Caco-2 (cell line): ENCODE results near the gene GPR25. TPM values are rescaled to one million over a fixed set of nuclear protein-coding genes. Genes with fewer than 3 reads are reported as not detected.

Experiments
- BruUV-seq: library from RNA; stranded (reverse); fragments of 400-500 nt; replicated peaks from 2 replicates; lab custom pipeline; 2021; lab: Mats Ljungman, UMichigan
- CTCF ChIA-PET: fragments of 300-600 bp; sonication (Branson Sonifier 250); formaldehyde crosslinking; loops from one replicate; lab custom pipeline; 2022; ENCODE audit warnings: antibody characterized with exemption; lab: Charles Lee
- POLR2A ChIA-PET: fragments of 300-600 bp; sonication (Branson Sonifier 250); formaldehyde crosslinking; loops from one replicate; lab custom pipeline; 2022; ENCODE audit warnings: antibody characterized with exemption; lab: Charles Lee
- DNase-seq, 2 experiments: peaks; one replicate each; pipeline versions ENCODE4 v3.0.0 to v3.0.0-alpha.2; 2020 to 2022
- H3K27me3 ChIP-seq: replicated peaks from 2 replicates; pipeline ENCODE4 v1.6.0; 2011; ENCODE audit warnings: low read length; ENCODE audit not compliant: control insufficient read depth, insufficient read depth
- H3K36me3 ChIP-seq: 2 replicates; pipeline ENCODE4 v1.5.1; 2011; ENCODE audit warnings: low read length; ENCODE audit not compliant: control insufficient read depth, insufficient read depth
- H3K4me1 ChIP-seq: fragments of 250-450 bp; sonication (Bioruptor Pico); 2 replicates; pipeline ENCODE4 v1.5.1; 2020; ENCODE audit warnings: mild to moderate bottlenecking
- H3K4me3 ChIP-seq: 2 replicates; pipeline ENCODE4 v1.5.1; 2011; ENCODE audit warnings: low read depth, mild to moderate bottlenecking, control low read depth, low read length
- H3K9me3 ChIP-seq: fragments of 250-450 bp; sonication (Bioruptor Pico); 2 replicates; pipeline ENCODE4 v1.5.1; 2020; ENCODE audit warnings: mild to moderate bottlenecking, moderate library complexity
- H3K27ac Mint-ChIP-seq: one replicate; pipeline ENCODE4 v1.8.0; 2022; ENCODE audit warnings: mixed read lengths; ENCODE audit not compliant: unreplicated experiment
- H3K27me3 Mint-ChIP-seq: one replicate; pipeline ENCODE4 v1.8.0; 2022; ENCODE audit warnings: mixed read lengths; ENCODE audit not compliant: insufficient read depth, unreplicated experiment
- H3K36me3 Mint-ChIP-seq: one replicate; pipeline ENCODE4 v1.8.0; 2022; ENCODE audit warnings: mild to moderate bottlenecking, mixed read lengths; ENCODE audit not compliant: insufficient read depth, unreplicated experiment
- H3K4me1 Mint-ChIP-seq: one replicate; pipeline ENCODE4 v1.8.0; 2022; ENCODE audit warnings: low read depth, mixed read lengths; ENCODE audit not compliant: unreplicated experiment
- H3K4me3 Mint-ChIP-seq: one replicate; pipeline ENCODE4 v1.8.0; 2022; ENCODE audit warnings: mild to moderate bottlenecking, moderate library complexity, mixed read lengths; ENCODE audit not compliant: unreplicated experiment
- H3K9me3 Mint-ChIP-seq: one replicate; pipeline ENCODE4 v1.8.0; 2022; ENCODE audit warnings: mixed read lengths; ENCODE audit not compliant: unreplicated experiment
- intact Hi-C: fragments of 100-400 bp; cut with micrococcal nuclease; formaldehyde crosslinking; loops from one replicate; pipeline ENCODE4 v1.10.0; 2022; ENCODE audit not compliant: unreplicated experiment
- total RNA-seq: library from RNA; stranded (reverse); gene quantifications from 2 replicates; pipeline ENCODE4 v1.2.3, GENCODE V29; 2022
- TF ChIP-seq, protein P1 (sequence below), 2 experiments: fragments of 200-600 bp in 1 of 2; IDR thresholded peaks; 1 replicate in 1 of 2; 2 replicates in 1 of 2; pipeline versions ENCODE4 v1.5.1 to v1.8.0; 2011 to 2022; ENCODE audit warnings: antibody characterized with exemption in 1 of 2, control low read depth in 1 of 2, inconsistent platforms in 1 of 2, low read depth in 1 of 2, low read length in 1 of 2, mild to moderate bottlenecking in 1 of 2, moderate library complexity in 1 of 2; ENCODE audit not compliant: insufficient read depth in 1 of 2, severe bottlenecking in 1 of 2, unreplicated experiment in 1 of 2

The GPR25 gene
- total RNA-seq, 1 experiment from 2014 or later: not detected

DNA sequence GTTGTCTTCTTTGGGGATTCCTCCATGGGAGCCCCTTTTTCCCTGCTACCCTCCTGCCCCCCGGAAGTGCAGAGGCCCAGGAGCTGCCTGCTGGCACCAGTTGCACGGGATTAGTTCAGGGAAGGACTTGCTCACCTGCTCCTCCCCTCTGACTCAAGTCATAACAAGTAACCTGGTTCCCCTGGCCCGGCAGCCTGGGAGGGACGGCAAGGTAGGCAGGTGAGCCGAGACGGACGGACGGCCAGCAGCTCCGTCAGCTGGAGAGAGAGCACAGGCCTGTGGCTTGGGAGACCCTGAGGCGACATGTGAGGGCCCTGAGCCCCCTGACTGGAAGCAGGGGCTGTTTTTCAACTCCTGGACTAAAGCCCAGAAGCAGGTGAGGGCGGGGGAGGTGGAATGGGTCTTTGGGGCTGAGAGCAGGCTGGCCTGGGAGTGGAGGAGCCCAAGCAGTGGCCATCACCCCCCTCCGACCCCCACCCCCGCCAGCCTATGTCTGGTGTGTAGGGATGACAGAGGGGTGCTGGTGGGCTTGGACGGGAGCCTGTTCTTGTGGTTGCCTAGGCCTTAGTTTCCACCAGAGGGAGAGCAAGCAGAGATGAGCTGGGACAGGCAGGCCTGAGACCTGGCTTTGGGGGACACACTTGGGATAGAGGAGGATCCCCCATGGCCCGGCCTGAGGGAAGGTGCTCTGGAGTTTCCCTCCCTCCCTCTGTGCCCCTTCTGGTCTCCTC, 22.1 kb downstream of the GPR25 start, which contains the start of gene INAVA:
INAVA (plus strand) TSS at position 189 of the 731 bp plus-strand sequence. CDS start 3,501 bp downstream, outside the sequence.
- Mint-ChIP-seq H3K4me3 (peak within 1 kb of the TSS; percentile 97), H3K27ac (peak within 1 kb of the TSS; percentile 94), H3K27me3 (no peaks in the 10 kb centered on the region), H3K36me3 (peaks cover 78% of the 10 kb centered on the region), H3K4me1 (peaks cover 32% of the 10 kb centered on the region), H3K9me3 (no peaks in the 10 kb centered on the region)
- DNase-seq: peak; percentile 79 to 84
- intact Hi-C loops: loop anchor here (1.0 to 5.0 kb wide), 4 partner anchors 127 to 275 kb away; partner anchors contain the start of genes CACNA1S, DDX59 and KIF21B
- Histone ChIP-seq H3K36me3 (peaks cover 6% of the 10 kb centered on the region), H3K4me3 (peak within 1 kb of the TSS; percentile 73), H3K9me3 (no peaks in the 10 kb centered on the region), H3K4me1 (peaks cover 42% of the 10 kb centered on the region), H3K27me3 (no peaks in the 10 kb centered on the region)
- ChIA-PET CTCF (interaction anchor here (0.6 to 0.7 kb wide), 2 partner anchors 131 to 219 kb away, joined by 4 read pairs; no protein-coding TSS in a partner anchor), POLR2A (interaction anchor here (0.5 to 2.3 kb wide), 7 partner anchors 10 to 444 kb away, joined by 3 to 17 read pairs (median 4); partner anchors contain the start of gene KIF21B)
- TSS peak; percentile 36 for BruUV-seq
- TF ChIP-seq, protein P1, sequence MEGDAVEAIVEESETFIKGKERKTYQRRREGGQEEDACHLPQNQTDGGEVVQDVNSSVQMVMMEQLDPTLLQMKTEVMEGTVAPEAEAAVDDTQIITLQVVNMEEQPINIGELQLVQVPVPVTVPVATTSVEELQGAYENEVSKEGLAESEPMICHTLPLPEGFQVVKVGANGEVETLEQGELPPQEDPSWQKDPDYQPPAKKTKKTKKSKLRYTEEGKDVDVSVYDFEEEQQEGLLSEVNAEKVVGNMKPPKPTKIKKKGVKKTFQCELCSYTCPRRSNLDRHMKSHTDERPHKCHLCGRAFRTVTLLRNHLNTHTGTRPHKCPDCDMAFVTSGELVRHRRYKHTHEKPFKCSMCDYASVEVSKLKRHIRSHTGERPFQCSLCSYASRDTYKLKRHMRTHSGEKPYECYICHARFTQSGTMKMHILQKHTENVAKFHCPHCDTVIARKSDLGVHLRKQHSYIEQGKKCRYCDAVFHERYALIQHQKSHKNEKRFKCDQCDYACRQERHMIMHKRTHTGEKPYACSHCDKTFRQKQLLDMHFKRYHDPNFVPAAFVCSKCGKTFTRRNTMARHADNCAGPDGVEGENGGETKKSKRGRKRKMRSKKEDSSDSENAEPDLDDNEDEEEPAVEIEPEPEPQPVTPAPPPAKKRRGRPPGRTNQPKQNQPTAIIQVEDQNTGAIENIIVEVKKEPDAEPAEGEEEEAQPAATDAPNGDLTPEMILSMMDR (IDR thresholded peaks at IDR 0.05; ENCODE audit: insufficient read depth in 1 of 2, low read depth in 1 of 2, low read length in 1 of 2, severe bottlenecking in 1 of 2, unreplicated experiment in 1 of 2): peak in 1 of 2 experiments; percentile 28

- Mint-ChIP-seq H3K27ac (peak overlapping the region; percentile 94), H3K9me3 (no peaks in the 10 kb centered on the region), H3K27me3 (no peaks in the 10 kb centered on the region), H3K36me3 (peaks cover 83% of the 10 kb centered on the region), H3K4me3 (peak overlapping the region; percentile 97), H3K4me1 (peaks cover 32% of the 10 kb centered on the region)
- CTCF ChIA-PET: interaction anchor here (0.6 to 1.8 kb wide), 3 partner anchors 130 to 220 kb away, joined by 4 to 13 read pairs (median 4); no protein-coding TSS in a partner anchor
- BruUV-seq: no TSS peak
- peak; percentile 49 to 71 for DNase-seq
- H3K4me3 ChIP-seq: peak overlapping the region; percentile 73
- intact Hi-C loops: no loop called here
- POLR2A ChIA-PET: interaction anchor here (0.5 to 2.3 kb wide), 7 partner anchors 10 to 445 kb away, joined by 3 to 17 read pairs (median 4); partner anchors contain the start of gene KIF21B
- peaks cover 41% of the 10 kb centered on the region for H3K4me1 ChIP-seq
- H3K9me3 ChIP-seq: no peaks in the 10 kb centered on the region
- no peaks in the 10 kb centered on the region for H3K27me3 ChIP-seq
- H3K36me3 ChIP-seq: peaks cover 9% of the 10 kb centered on the region
- TF ChIP-seq, protein P1 (IDR thresholded peaks at IDR 0.05; ENCODE audit: insufficient read depth in 1 of 2, low read depth in 1 of 2, low read length in 1 of 2, severe bottlenecking in 1 of 2, unreplicated experiment in 1 of 2): no peak
Observed at GRCh38 chr1:200895443-200895789, 22.6 kb downstream of the GPR25 start.

GRCh38 chr1:200895801-200896530, 23.2 kb downstream of the GPR25 start:
- CTCF ChIA-PET: interaction anchor here (0.8 to 1.9 kb wide), 5 partner anchors 12 to 274 kb away, joined by 3 to 13 read pairs (median 4); no protein-coding TSS in a partner anchor
- H3K4me3 ChIP-seq: peak overlapping the region; percentile 73
- peak overlapping the region; percentile 97 for H3K4me3 Mint-ChIP-seq
- peaks cover 31% of the 10 kb centered on the region for H3K4me1 Mint-ChIP-seq
- peaks cover 83% of the 10 kb centered on the region for H3K36me3 Mint-ChIP-seq
- no peaks in the 10 kb centered on the region for H3K9me3 Mint-ChIP-seq
- TF ChIP-seq, protein P1 (IDR thresholded peaks at IDR 0.05; ENCODE audit: insufficient read depth in 1 of 2, low read depth in 1 of 2, low read length in 1 of 2, severe bottlenecking in 1 of 2, unreplicated experiment in 1 of 2): no peak
- H3K27ac Mint-ChIP-seq: peak overlapping the region; percentile 94
- peak in 1 of 2 experiments; percentile 82 for DNase-seq
- H3K9me3 ChIP-seq: no peaks in the 10 kb centered on the region
- no peaks in the 10 kb centered on the region for H3K27me3 ChIP-seq
- H3K27me3 Mint-ChIP-seq: no peaks in the 10 kb centered on the region
- POLR2A ChIA-PET: interaction anchor here (0.5 to 2.3 kb wide), 13 partner anchors 8 to 1029 kb away, joined by 3 to 17 read pairs (median 4); partner anchors contain the start of genes DDX59 and KIF21B
- H3K36me3 ChIP-seq: peaks cover 13% of the 10 kb centered on the region
- BruUV-seq: no TSS peak
- intact Hi-C loops: no loop called here
- H3K4me1 ChIP-seq: peaks cover 38% of the 10 kb centered on the region
